Measurements from ENCODE around the gene LIMS2. TPM values are rescaled to one million over a fixed set of nuclear protein-coding genes. Genes with fewer than 3 reads are reported as not detected.

LIMS2 gene
- total RNA-seq, 1 donor = 14.8 TPM

- Histone ChIP-seq H3K79me2 (ENCODE audit: insufficient read depth, low read length) (no peaks in the 10 kb centered on the region), H3K4me1 (ENCODE audit: insufficient read depth, low read length) (peaks cover 14% of the 10 kb centered on the region), H3K4me2 (ENCODE audit: insufficient read depth, low read length) (no peak overlapping the region), H3K9me3 (ENCODE audit: low read depth, low read length) (no peaks in the 10 kb centered on the region), H4K20me1 (ENCODE audit: insufficient read depth, low read length) (peaks cover 2% of the 10 kb centered on the region), H3K4me3 (ENCODE audit: insufficient read depth, low read length) (no peak overlapping the region), H2AFZ (ENCODE audit: low read length) (no peak overlapping the region), H3K27me3 (ENCODE audit: insufficient read depth, low read length) (peaks cover 32% of the 10 kb centered on the region), H3K36me3 (ENCODE audit: insufficient read depth, low read length) (no peaks in the 10 kb centered on the region), H3K27ac (ENCODE audit: low read depth, low read length) (no peak overlapping the region)
- DNase-seq (ENCODE audit: insufficient read length, low spot score, missing footprints) = peak; percentile 41
- TF ChIP-seq, protein P1, sequence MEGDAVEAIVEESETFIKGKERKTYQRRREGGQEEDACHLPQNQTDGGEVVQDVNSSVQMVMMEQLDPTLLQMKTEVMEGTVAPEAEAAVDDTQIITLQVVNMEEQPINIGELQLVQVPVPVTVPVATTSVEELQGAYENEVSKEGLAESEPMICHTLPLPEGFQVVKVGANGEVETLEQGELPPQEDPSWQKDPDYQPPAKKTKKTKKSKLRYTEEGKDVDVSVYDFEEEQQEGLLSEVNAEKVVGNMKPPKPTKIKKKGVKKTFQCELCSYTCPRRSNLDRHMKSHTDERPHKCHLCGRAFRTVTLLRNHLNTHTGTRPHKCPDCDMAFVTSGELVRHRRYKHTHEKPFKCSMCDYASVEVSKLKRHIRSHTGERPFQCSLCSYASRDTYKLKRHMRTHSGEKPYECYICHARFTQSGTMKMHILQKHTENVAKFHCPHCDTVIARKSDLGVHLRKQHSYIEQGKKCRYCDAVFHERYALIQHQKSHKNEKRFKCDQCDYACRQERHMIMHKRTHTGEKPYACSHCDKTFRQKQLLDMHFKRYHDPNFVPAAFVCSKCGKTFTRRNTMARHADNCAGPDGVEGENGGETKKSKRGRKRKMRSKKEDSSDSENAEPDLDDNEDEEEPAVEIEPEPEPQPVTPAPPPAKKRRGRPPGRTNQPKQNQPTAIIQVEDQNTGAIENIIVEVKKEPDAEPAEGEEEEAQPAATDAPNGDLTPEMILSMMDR (IDR thresholded peaks at IDR 0.05; ENCODE audit: extremely low read depth, low read depth, low read length) = no peak
These were observed 1.6 kb upstream of the LIMS2 start for GRCh38 chr2:127676906-127677305.

- Histone ChIP-seq H3K4me2 (ENCODE audit: insufficient read depth, low read length) (peak overlapping the region; percentile 73), H3K4me3 (ENCODE audit: insufficient read depth, low read length) (peak overlapping the region; percentile 67), H3K27ac (ENCODE audit: low read depth, low read length) (no peak overlapping the region), H2AFZ (ENCODE audit: low read length) (no peak overlapping the region), H3K36me3 (ENCODE audit: insufficient read depth, low read length) (no peaks in the 10 kb centered on the region), H3K4me1 (ENCODE audit: insufficient read depth, low read length) (peaks cover 7% of the 10 kb centered on the region), H4K20me1 (ENCODE audit: insufficient read depth, low read length) (peaks cover 2% of the 10 kb centered on the region), H3K9me3 (ENCODE audit: low read depth, low read length) (no peaks in the 10 kb centered on the region), H3K79me2 (ENCODE audit: insufficient read depth, low read length) (no peaks in the 10 kb centered on the region), H3K27me3 (ENCODE audit: insufficient read depth, low read length) (peaks cover 38% of the 10 kb centered on the region)
- TF ChIP-seq, protein P1 (IDR thresholded peaks at IDR 0.05; ENCODE audit: extremely low read depth, low read depth, low read length) = no peak
- peak; percentile 96 for DNase-seq (ENCODE audit: insufficient read length, low spot score, missing footprints)
These were observed 805 bp downstream of the LIMS2 start for GRCh38 chr2:127674241-127675209.

DNA sequence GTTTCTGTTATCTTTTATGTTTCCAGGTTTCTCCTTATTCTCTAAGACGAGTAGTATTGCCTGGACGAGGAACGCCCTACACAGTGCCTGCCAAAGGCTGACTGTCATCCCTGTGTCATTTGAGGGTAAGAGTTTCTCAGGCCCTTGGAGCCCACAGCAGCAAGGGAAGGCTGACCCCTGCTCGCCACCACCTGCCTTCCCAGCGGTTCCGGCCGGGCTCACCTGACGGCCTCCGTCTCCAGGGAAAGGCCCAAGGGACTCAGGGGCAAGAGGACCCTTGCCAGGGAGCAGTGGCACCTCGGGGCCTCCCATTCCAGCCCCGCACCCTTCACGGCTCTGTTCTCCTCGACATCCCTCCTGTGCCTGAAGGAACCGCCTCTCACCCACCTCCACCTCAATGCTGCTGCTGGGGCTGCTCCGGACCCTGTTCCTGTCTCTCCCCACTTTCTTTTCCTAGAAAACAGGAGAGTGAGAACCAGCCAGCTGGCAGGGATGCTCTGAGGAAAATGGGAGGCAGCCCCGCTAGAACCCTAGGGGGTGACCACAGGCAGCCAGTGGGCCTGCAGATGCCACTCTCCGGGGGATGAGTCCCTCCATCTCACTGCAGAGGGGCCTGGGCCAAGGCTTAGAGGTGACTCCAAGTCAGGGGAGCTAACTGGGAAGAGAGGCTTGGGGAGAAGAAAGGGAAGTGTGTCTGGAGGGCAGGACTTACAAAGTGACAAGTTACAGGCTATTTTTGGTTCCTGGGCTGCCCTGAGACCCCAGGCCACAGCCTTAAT is 1.9 kb downstream of the LIMS2 start:
- Histone ChIP-seq H4K20me1 (ENCODE audit: insufficient read depth, low read length) (peaks cover 2% of the 10 kb centered on the region), H3K4me3 (ENCODE audit: insufficient read depth, low read length) (no peak overlapping the region), H2AFZ (ENCODE audit: low read length) (no peak overlapping the region)

More for the DNA sequence above, 1.9 kb downstream of the LIMS2 start:
- peaks cover 7% of the 10 kb centered on the region for H3K4me1 ChIP-seq (ENCODE audit: insufficient read depth, low read length)
- TF ChIP-seq, protein P1 (IDR thresholded peaks at IDR 0.05; ENCODE audit: extremely low read depth, low read depth, low read length) = no peak
- H3K36me3 ChIP-seq (ENCODE audit: insufficient read depth, low read length) = no peaks in the 10 kb centered on the region
- H3K9me3 ChIP-seq (ENCODE audit: low read depth, low read length) = no peaks in the 10 kb centered on the region
- H3K27me3 ChIP-seq (ENCODE audit: insufficient read depth, low read length) = peaks cover 38% of the 10 kb centered on the region
- H3K4me2 ChIP-seq (ENCODE audit: insufficient read depth, low read length) = peak overlapping the region; percentile 73
- no peak overlapping the region for H3K27ac ChIP-seq (ENCODE audit: low read depth, low read length)
- DNase-seq (ENCODE audit: insufficient read length, low spot score, missing footprints) = peak; percentile 89
- H3K79me2 ChIP-seq (ENCODE audit: insufficient read depth, low read length) = no peaks in the 10 kb centered on the region
